B cell (primary cell): ENCODE results near the gene RAD23A. TPM values are rescaled to one million over a fixed set of nuclear protein-coding genes. Genes with fewer than 3 reads are reported as not detected.
A peak's percentile ranks its signal among the peaks of the same experiment; 100 is the strongest.

ENCODE experiments used
- ATAC-seq: fragments of 200-7000 bp; cut with Tn5 transposase; one replicate; pipeline ENCODE4 v1.10.0; 2021; ENCODE audit warnings: low read depth, mild to moderate bottlenecking, moderate number of reproducible peaks, moderate library complexity
- CTCF ChIA-PET: fragments of 350-600 bp; sonication (Branson Sonifier 250); formaldehyde crosslinking; loops from one replicate; lab custom pipeline; 2021; ENCODE audit warnings: antibody characterized with exemption, inconsistent platforms; lab: Charles Lee
- POLR2A ChIA-PET: fragments of 350-600 bp; sonication (Branson Sonifier 250); formaldehyde crosslinking; loops from one replicate; lab custom pipeline; 2021; ENCODE audit warnings: antibody characterized with exemption; lab: Charles Lee
- DNase-seq: peaks from one replicate; pipeline ENCODE4 v3.0.0; 2013
- H2AFZ ChIP-seq: 2 replicates; pipeline ENCODE4 v1.6.1; 2012; ENCODE audit warnings: mild to moderate bottlenecking, low read depth, low read length; ENCODE audit not compliant: insufficient read depth, poor library complexity, severe bottlenecking
- H3K27ac ChIP-seq, 2 donors: 1 replicate in 1 of 2; 2 replicates in 1 of 2; pipeline ENCODE4 v1.5.1; 2012 to 2013; ENCODE audit warnings: low read length in 2 of 2, mild to moderate bottlenecking in 2 of 2, moderate library complexity in 1 of 2
- H3K27me3 ChIP-seq, 4 experiments: fragments of 200-600 bp in 1 of 4; sonication (generic) in 1 of 4; replicated peaks in 1 of 4; 1 replicate in 2 of 4; 2 replicates in 2 of 4; pipeline versions ENCODE4 v1.6.1 to v1.7.0; 2013 to 2016; ENCODE audit warnings: low read length in 3 of 4, mild to moderate bottlenecking in 2 of 4, mixed read lengths in 1 of 4, moderate library complexity in 1 of 4; ENCODE audit not compliant: insufficient read depth in 4 of 4, control insufficient read depth in 3 of 4; ENCODE audit errors: control extremely low read depth in 1 of 4
- H3K36me3 ChIP-seq, 2 experiments: replicated peaks in 1 of 2; 1 replicate in 1 of 2; 2 replicates in 1 of 2; pipeline versions ENCODE4 v1.6.1 to v1.7.1; 2013; ENCODE audit warnings: low read length in 1 of 2; ENCODE audit not compliant: insufficient read depth in 2 of 2, control insufficient read depth in 1 of 2; ENCODE audit errors: control extremely low read depth in 1 of 2, extremely low read depth in 1 of 2
- H3K4me1 ChIP-seq, 2 donors: fragments of 200-600 bp in 1 of 2; sonication (generic) in 1 of 2; 1 replicate in 1 of 2; 2 replicates in 1 of 2; pipeline versions ENCODE4 v1.5.1 to v1.6.1; 2013 to 2017; ENCODE audit warnings: low read length in 2 of 2; ENCODE audit not compliant: control insufficient read depth in 2 of 2, insufficient read depth in 2 of 2
- H3K4me2 ChIP-seq: replicated peaks from 2 replicates; pipeline ENCODE3; 2012; ENCODE audit warnings: mild to moderate bottlenecking, low read depth, low read length; ENCODE audit not compliant: poor library complexity, severe bottlenecking
- H3K4me3 ChIP-seq, 5 experiments: fragments of 200-600 bp in 1 of 5; sonication (generic) in 1 of 5; 1 replicate in 3 of 5; 2 replicates in 2 of 5; pipeline versions ENCODE4 v1.5.1 to v1.7.0; 2011 to 2016; ENCODE audit warnings: low read length in 4 of 5, mild to moderate bottlenecking in 4 of 5, low read depth in 2 of 5, control low read depth in 1 of 5, moderate library complexity in 1 of 5; ENCODE audit not compliant: insufficient read depth in 1 of 5; ENCODE audit errors: control extremely low read depth in 1 of 5, extremely low read depth in 1 of 5
- H3K79me2 ChIP-seq: fragments of 200-600 bp; sonication (generic); one replicate; pipeline ENCODE4 v1.6.0; 2016; ENCODE audit warnings: low read length; ENCODE audit not compliant: control insufficient read depth, insufficient read depth
- H3K9ac ChIP-seq: fragments of 200-600 bp; sonication (generic); 2 replicates; pipeline ENCODE4 v1.6.1; 2017; ENCODE audit warnings: mild to moderate bottlenecking, low read length, moderate library complexity
- H3K9me3 ChIP-seq, 3 donors: one replicate each; pipeline versions ENCODE4 v1.6.1 to v1.7.1; 2013; ENCODE audit warnings: low read length in 2 of 3; ENCODE audit not compliant: control insufficient read depth in 2 of 3, insufficient read depth in 1 of 3; ENCODE audit errors: control extremely low read depth in 1 of 3
- H4K20me1 ChIP-seq: 2 replicates; pipeline ENCODE4 v1.6.0; 2012; ENCODE audit warnings: mild to moderate bottlenecking, low read length; ENCODE audit not compliant: insufficient read depth, control insufficient read depth, poor library complexity, severe bottlenecking
- H3K27ac Mint-ChIP-seq: one replicate; pipeline ENCODE4 v1.8.0; 2021; ENCODE audit warnings: mixed read lengths
- H3K27me3 Mint-ChIP-seq: one replicate; pipeline ENCODE4 v1.8.0; 2021; ENCODE audit warnings: mixed read lengths
- H3K4me1 Mint-ChIP-seq: one replicate; pipeline ENCODE4 v1.8.0; 2021; ENCODE audit warnings: mixed read lengths
- H3K4me3 Mint-ChIP-seq: one replicate; pipeline ENCODE4 v1.8.0; 2021; ENCODE audit warnings: mixed read lengths
- H3K9me3 Mint-ChIP-seq: one replicate; pipeline ENCODE4 v1.8.0; 2022; ENCODE audit warnings: mixed read lengths; ENCODE audit not compliant: insufficient read depth
- CTCF ChIP-seq: fragments of 200-600 bp; IDR thresholded peaks from one replicate; pipeline ENCODE4 v1.8.0; 2022; ENCODE audit warnings: antibody characterized with exemption, mild to moderate bottlenecking
- EZH2 ChIP-seq: IDR thresholded peaks from 2 replicates; pipeline ENCODE4 v1.6.1; 2012; ENCODE audit warnings: borderline replicate concordance, low read depth, mild to moderate bottlenecking, moderate library complexity, low read length; ENCODE audit not compliant: insufficient read depth, poor library complexity, severe bottlenecking
- WGBS: methylation state at CpG from one replicate; pipeline ENCODE4 v1.1.5; 2013; ENCODE audit warnings: missing lambda C conversion rate; ENCODE audit not compliant: insufficient coverage; 5-methylcytosine and 5-hydroxymethylcytosine counted together
- intact Hi-C: fragments of 100-400 bp; cut with micrococcal nuclease; formaldehyde crosslinking; loops from one replicate; pipeline ENCODE4 v1.10.0; 2022
- polyA plus RNA-seq: library from polyadenylated mRNA; depleted of rRNA; stranded (reverse); fragments of >200 nt; gene quantifications from 2 replicates; pipeline ENCODE4 v1.2.3, GENCODE V29; 2012
- total RNA-seq, 2 donors: library from RNA; stranded (reverse); fragments of 120-200 nt in 1 of 2; gene quantifications; 1 replicate in 1 of 2; 2 replicates in 1 of 2; pipeline versions ENCODE4 v1.2.3 to v1.2.4, GENCODE V29; 2013 to 2022

Gene RAD23A
- total and polyA plus RNA-seq, 2 donors (not counting 1 experiment from before 2014, with no cell fraction given) = 100 to 106 TPM

GRCh38 chr19:12952488-12953137 lies 7.0 kb downstream of the RAD23A start:
- Histone ChIP-seq H3K36me3 (peaks cover 5 to 64% of the 10 kb centered on the region in 2 experiments), H3K27ac (no peak overlapping the region), H3K9me3 (no peaks in the 10 kb centered on the region), H2AFZ (no peak overlapping the region), H3K9ac (no peak overlapping the region), H3K79me2 (peaks cover 11% of the 10 kb centered on the region), H4K20me1 (peaks cover 37% of the 10 kb centered on the region), H3K27me3 (no peaks in the 10 kb centered on the region), H3K4me1 (peaks cover 21 to 33% of the 10 kb centered on the region in 2 donors), H3K4me3 (no peak overlapping the region), H3K4me2 (no peak overlapping the region)
- TF ChIP-seq EZH2 (no peak), CTCF (no peak)
- no peak overlapping the region for H3K27ac Mint-ChIP-seq
- H3K27me3 Mint-ChIP-seq = no peaks in the 10 kb centered on the region
- DNase-seq (no peak), ATAC-seq (no peak)
- POLR2A ChIA-PET = no interaction called here
- no peak overlapping the region for H3K4me3 Mint-ChIP-seq
- WGBS = 76% methylated on average over 5 of the region's 12 CpGs
- no peaks in the 10 kb centered on the region for H3K9me3 Mint-ChIP-seq
- H3K4me1 Mint-ChIP-seq = peaks cover 33% of the 10 kb centered on the region
- CTCF ChIA-PET = interaction anchor here (0.6 to 1.6 kb wide), 5 partner anchors 13 to 187 kb away, joined by 3 to 5 read pairs (median 3); no protein-coding TSS in a partner anchor
- intact Hi-C loops = no loop called here

- POLR2A ChIA-PET = interaction anchor here (0.5 kb wide), 1 partner anchor 312 kb away, joined by 3 read pairs; no protein-coding TSS in a partner anchor
- no peak overlapping the region for H3K27ac Mint-ChIP-seq
- WGBS = 80% methylated on average over 5 of the region's 11 CpGs
Observed at GRCh38 chr19:12953138-12953798, 7.6 kb downstream of the RAD23A start.

More at GRCh38 chr19:12953138-12953798, 7.6 kb downstream of the RAD23A start:
- H3K4me3 Mint-ChIP-seq = no peak overlapping the region
- Histone ChIP-seq H3K27me3 (no peaks in the 10 kb centered on the region), H3K4me3 (no peak overlapping the region), H3K9ac (no peak overlapping the region), H3K27ac (peak overlapping the region in 1 of 2 donors; percentile 90), H3K79me2 (peaks cover 4% of the 10 kb centered on the region), H4K20me1 (peaks cover 37% of the 10 kb centered on the region), H3K9me3 (no peaks in the 10 kb centered on the region), H3K36me3 (peaks cover 5 to 58% of the 10 kb centered on the region in 2 experiments), H3K4me2 (no peak overlapping the region), H2AFZ (no peak overlapping the region), H3K4me1 (peaks cover 21 to 36% of the 10 kb centered on the region in 2 donors)
- no peaks in the 10 kb centered on the region for H3K27me3 Mint-ChIP-seq
- CTCF ChIA-PET = interaction anchor here (0.6 to 1.6 kb wide), 4 partner anchors 13 to 180 kb away, joined by 3 to 5 read pairs (median 4); no protein-coding TSS in a partner anchor
- DNase-seq (no peak), ATAC-seq (no peak)
- intact Hi-C loops = no loop called here
- peaks cover 31% of the 10 kb centered on the region for H3K4me1 Mint-ChIP-seq
- TF ChIP-seq CTCF (no peak), EZH2 (no peak)
- no peaks in the 10 kb centered on the region for H3K9me3 Mint-ChIP-seq
